GM19328 (cell line): ENCODE measurements around the gene LCMT1.
"Not testable (repeated sequence)": the region's sequence is repeated elsewhere in the genome, so short reads cannot be mapped to it uniquely, and the experiment has no call there.

ENCODE experiments used
- ATAC-seq: cut with Tn5 transposase; IDR thresholded peaks from one replicate; pipeline ENCODE4 v1.9.1; 2021; ENCODE audit warnings: mild to moderate bottlenecking, moderate library complexity; ENCODE audit not compliant: unreplicated experiment

LCMT1 gene

GRCh38 chr16:25140459-25140858, 28.9 kb downstream of the LCMT1 start:
- ATAC-seq: no peak

- ATAC-seq: no peak
These were observed 30.1 kb downstream of the LCMT1 start for GRCh38 chr16:25141648-25142047.

GRCh38 chr16:25143928-25144327, 32.4 kb downstream of the LCMT1 start:
- no peak for ATAC-seq

- ATAC-seq: no peak
These were observed 37.1 kb downstream of the LCMT1 start for GRCh38 chr16:25148568-25149215.

- ATAC-seq: no peak
These were observed 40.5 kb downstream of the LCMT1 start for GRCh38 chr16:25151996-25152395.

GRCh38 chr16:25155553-25156460, 44.3 kb downstream of the LCMT1 start:
- no peak for ATAC-seq

- no peak for ATAC-seq
These were observed 45.8 kb downstream of the LCMT1 start for GRCh38 chr16:25157271-25157875.

GRCh38 chr16:25158401-25158800, 46.9 kb downstream of the LCMT1 start:
- ATAC-seq: no peak

- no peak for ATAC-seq
These were observed 50.3 kb downstream of the LCMT1 start for GRCh38 chr16:25161753-25162367.

- no peak for ATAC-seq
These were observed 52.1 kb downstream of the LCMT1 start for GRCh38 chr16:25163683-25164082.

- no peak for ATAC-seq
These were observed 53.7 kb downstream of the LCMT1 start for GRCh38 chr16:25165284-25165683.

- not testable (repeated sequence) for ATAC-seq
These were observed 56.4 kb downstream of the LCMT1 start for GRCh38 chr16:25167920-25168319.

- ATAC-seq: no peak
These were observed 59.8 kb downstream of the LCMT1 start for GRCh38 chr16:25171390-25171789.

GRCh38 chr16:25172831-25173230, 61.3 kb downstream of the LCMT1 start:
- ATAC-seq: no peak

GRCh38 chr16:25174285-25174684, 62.7 kb downstream of the LCMT1 start:
- no peak for ATAC-seq

- no peak for ATAC-seq
These were observed 64.6 kb downstream of the LCMT1 start for GRCh38 chr16:25176136-25176535.

- no peak for ATAC-seq
These were observed 65.9 kb downstream of the LCMT1 start for GRCh38 chr16:25177512-25177830.

- ATAC-seq: no peak
These were observed 66.5 kb downstream of the LCMT1 start for GRCh38 chr16:25177831-25178688.

GRCh38 chr16:25181236-25181635, 69.7 kb downstream of the LCMT1 start:
- ATAC-seq: not testable (repeated sequence)

- ATAC-seq: no peak
These were observed 73.2 kb downstream of the LCMT1 start for GRCh38 chr16:25184771-25185170.

GRCh38 chr16:25187491-25187795, 75.9 kb downstream of the LCMT1 start:
- no peak for ATAC-seq
